ENCODE data around the gene UBD. TPM values are rescaled to one million over a fixed set of nuclear protein-coding genes. Genes with fewer than 3 reads are reported as not detected.

Gene UBD
- total RNA-seq, 2 donors from 2014 or later = not detected

GRCh38 chr6:29567991-29568390 is 8.5 kb upstream of the UBD start:
- TF ChIP-seq, protein P1, sequence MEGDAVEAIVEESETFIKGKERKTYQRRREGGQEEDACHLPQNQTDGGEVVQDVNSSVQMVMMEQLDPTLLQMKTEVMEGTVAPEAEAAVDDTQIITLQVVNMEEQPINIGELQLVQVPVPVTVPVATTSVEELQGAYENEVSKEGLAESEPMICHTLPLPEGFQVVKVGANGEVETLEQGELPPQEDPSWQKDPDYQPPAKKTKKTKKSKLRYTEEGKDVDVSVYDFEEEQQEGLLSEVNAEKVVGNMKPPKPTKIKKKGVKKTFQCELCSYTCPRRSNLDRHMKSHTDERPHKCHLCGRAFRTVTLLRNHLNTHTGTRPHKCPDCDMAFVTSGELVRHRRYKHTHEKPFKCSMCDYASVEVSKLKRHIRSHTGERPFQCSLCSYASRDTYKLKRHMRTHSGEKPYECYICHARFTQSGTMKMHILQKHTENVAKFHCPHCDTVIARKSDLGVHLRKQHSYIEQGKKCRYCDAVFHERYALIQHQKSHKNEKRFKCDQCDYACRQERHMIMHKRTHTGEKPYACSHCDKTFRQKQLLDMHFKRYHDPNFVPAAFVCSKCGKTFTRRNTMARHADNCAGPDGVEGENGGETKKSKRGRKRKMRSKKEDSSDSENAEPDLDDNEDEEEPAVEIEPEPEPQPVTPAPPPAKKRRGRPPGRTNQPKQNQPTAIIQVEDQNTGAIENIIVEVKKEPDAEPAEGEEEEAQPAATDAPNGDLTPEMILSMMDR (IDR thresholded peaks at IDR 0.05) = no peak
- Histone ChIP-seq H3K27ac (no peak overlapping the region), H3K36me3 (no peaks in the 10 kb centered on the region), H3K9me3 (no peaks in the 10 kb centered on the region), H3K27me3 (no peaks in the 10 kb centered on the region), H3K4me3 (no peak overlapping the region), H3K4me1 (no peaks in the 10 kb centered on the region)
- no peak for DNase-seq (ENCODE audit: low spot score)

GRCh38 chr6:29567541-29567940 is 8.0 kb upstream of the UBD start:
- no peak for DNase-seq (ENCODE audit: low spot score)
- Histone ChIP-seq H3K27ac (no peak overlapping the region), H3K27me3 (no peaks in the 10 kb centered on the region), H3K9me3 (no peaks in the 10 kb centered on the region), H3K4me3 (no peak overlapping the region), H3K4me1 (no peaks in the 10 kb centered on the region), H3K36me3 (no peaks in the 10 kb centered on the region)
- TF ChIP-seq, protein P1 (IDR thresholded peaks at IDR 0.05) = no peak

GRCh38 chr6:29566856-29567255 is 7.3 kb upstream of the UBD start:
- Histone ChIP-seq H3K9me3 (no peaks in the 10 kb centered on the region), H3K27ac (no peak overlapping the region), H3K36me3 (no peaks in the 10 kb centered on the region), H3K4me3 (no peak overlapping the region), H3K4me1 (no peaks in the 10 kb centered on the region), H3K27me3 (no peaks in the 10 kb centered on the region)
- TF ChIP-seq, protein P1 (IDR thresholded peaks at IDR 0.05) = no peak
- no peak for DNase-seq (ENCODE audit: low spot score)

- Histone ChIP-seq H3K36me3 (no peaks in the 10 kb centered on the region), H3K27ac (no peak overlapping the region), H3K4me3 (no peak overlapping the region), H3K4me1 (no peaks in the 10 kb centered on the region), H3K9me3 (no peaks in the 10 kb centered on the region), H3K27me3 (no peaks in the 10 kb centered on the region)
- DNase-seq (ENCODE audit: low spot score) = no peak
- TF ChIP-seq, protein P1 (IDR thresholded peaks at IDR 0.05) = no peak
These were observed 5.3 kb upstream of the UBD start for GRCh38 chr6:29564875-29565274.

- H3K4me1 ChIP-seq = no peaks in the 10 kb centered on the region
- no peak for DNase-seq (ENCODE audit: low spot score)
- H3K36me3 ChIP-seq = no peaks in the 10 kb centered on the region
- no peak overlapping the region for H3K4me3 ChIP-seq
- TF ChIP-seq, protein P1 (IDR thresholded peaks at IDR 0.05) = no peak
- no peak overlapping the region for H3K27ac ChIP-seq
- H3K9me3 ChIP-seq = no peaks in the 10 kb centered on the region
- H3K27me3 ChIP-seq = no peaks in the 10 kb centered on the region
These were observed 4.0 kb upstream of the UBD start for GRCh38 chr6:29563435-29563965.

- TF ChIP-seq, protein P1 (IDR thresholded peaks at IDR 0.05) = no peak
These were observed 2.2 kb upstream of the UBD start for GRCh38 chr6:29561606-29562181.

More at GRCh38 chr6:29561606-29562181, 2.2 kb upstream of the UBD start:
- Histone ChIP-seq H3K27me3 (no peaks in the 10 kb centered on the region), H3K27ac (no peak overlapping the region), H3K36me3 (no peaks in the 10 kb centered on the region), H3K4me1 (no peaks in the 10 kb centered on the region), H3K4me3 (no peak overlapping the region), H3K9me3 (no peaks in the 10 kb centered on the region)
- no peak for DNase-seq (ENCODE audit: low spot score)

Measured in right atrium auricular region (tissue), 2 donors.